OCI-LY1 (cell line): ENCODE data around the gene CLK2.

Experiments
- H2AFZ ChIP-seq: fragments of 200-600 bp; sonication (generic), shearing (Covaris generic); 2 replicates; pipeline ENCODE4 v1.6.0; 2014; ENCODE audit warnings: antibody characterized with exemption, mild to moderate bottlenecking, low read length
- H3F3A ChIP-seq: fragments of 200-600 bp; sonication (generic), shearing (Covaris generic); 2 replicates; pipeline ENCODE4 v1.6.0; 2014; ENCODE audit warnings: mild to moderate bottlenecking, antibody characterized with exemption, low read length, moderate library complexity; ENCODE audit not compliant: insufficient read depth
- H3K27ac ChIP-seq: fragments of 200-600 bp; sonication (generic); 2 replicates; pipeline ENCODE4 v1.5.1; 2014; ENCODE audit warnings: low read length, mixed run types, mild to moderate bottlenecking, low read depth; ENCODE audit not compliant: poor library complexity, severe bottlenecking
- H3K27me3 ChIP-seq: fragments of 200-600 bp; sonication (generic); 2 replicates; pipeline ENCODE4 v1.6.0; 2014; ENCODE audit warnings: antibody characterized with exemption, mild to moderate bottlenecking, low read length, moderate library complexity; ENCODE audit not compliant: insufficient read depth
- H3K36me3 ChIP-seq: fragments of 200-600 bp; sonication (generic); 2 replicates; pipeline ENCODE4 v1.6.1; 2014; ENCODE audit warnings: mild to moderate bottlenecking, antibody characterized with exemption, low read length, moderate library complexity, mixed read lengths; ENCODE audit not compliant: insufficient read depth
- H3K4me1 ChIP-seq: fragments of 200-600 bp; sonication (generic); 2 replicates; pipeline ENCODE4 v1.5.1; 2014; ENCODE audit warnings: mild to moderate bottlenecking, low read length, moderate library complexity; ENCODE audit not compliant: insufficient read depth, severe bottlenecking
- H3K4me2 ChIP-seq: fragments of 200-600 bp; sonication (generic), shearing (Covaris generic); 2 replicates; pipeline ENCODE4 v1.6.1; 2014; ENCODE audit warnings: low read length
- H3K4me3 ChIP-seq: fragments of 200-600 bp; sonication (generic); 2 replicates; pipeline ENCODE4 v1.5.1; 2014; ENCODE audit warnings: low read length, low read depth, mild to moderate bottlenecking, mixed read lengths; ENCODE audit not compliant: poor library complexity, severe bottlenecking
- H3K79me2 ChIP-seq: fragments of 200-600 bp; shearing (Covaris generic); 2 replicates; pipeline ENCODE4 v1.6.1; 2016; ENCODE audit warnings: mixed run types, low read length, mixed read lengths; ENCODE audit not compliant: insufficient read depth
- H3K9ac ChIP-seq: fragments of 200-600 bp; sonication (generic), shearing (Covaris generic); 2 replicates; pipeline ENCODE4 v1.6.1; 2014; ENCODE audit warnings: mild to moderate bottlenecking, low read length, mixed read lengths
- H3K9me2 ChIP-seq: fragments of 200-600 bp; sonication (generic), shearing (Covaris generic); 2 replicates; pipeline ENCODE4 v1.6.1; 2014; ENCODE audit warnings: low read depth, mild to moderate bottlenecking, low read length, mixed read lengths
- H3K9me3 ChIP-seq: fragments of 200-600 bp; shearing (Covaris generic); 2 replicates; pipeline ENCODE4 v1.6.1; 2014; ENCODE audit warnings: low read length, mixed read lengths
- H4K20me1 ChIP-seq: fragments of 200-600 bp; sonication (generic), shearing (Covaris generic); 2 replicates; pipeline ENCODE4 v1.6.0; 2016; ENCODE audit warnings: mild to moderate bottlenecking, low read length; ENCODE audit not compliant: insufficient read depth
- CTCF ChIP-seq: fragments of 200-600 bp; sonication (generic), shearing (Covaris generic); IDR thresholded peaks from 2 replicates; pipeline ENCODE4 v1.5.1; 2017; ENCODE audit warnings: mild to moderate bottlenecking, antibody characterized with exemption, low read length, moderate library complexity, mixed read lengths
- EZH2 ChIP-seq: fragments of 200-600 bp; sonication (generic), shearing (Covaris generic); IDR thresholded peaks from 2 replicates; pipeline ENCODE4 v1.8.0; 2017; ENCODE audit warnings: borderline replicate concordance, mixed run types, mild to moderate bottlenecking, antibody characterized with exemption, low read length, moderate library complexity, mixed read lengths

CLK2 gene

DNA sequence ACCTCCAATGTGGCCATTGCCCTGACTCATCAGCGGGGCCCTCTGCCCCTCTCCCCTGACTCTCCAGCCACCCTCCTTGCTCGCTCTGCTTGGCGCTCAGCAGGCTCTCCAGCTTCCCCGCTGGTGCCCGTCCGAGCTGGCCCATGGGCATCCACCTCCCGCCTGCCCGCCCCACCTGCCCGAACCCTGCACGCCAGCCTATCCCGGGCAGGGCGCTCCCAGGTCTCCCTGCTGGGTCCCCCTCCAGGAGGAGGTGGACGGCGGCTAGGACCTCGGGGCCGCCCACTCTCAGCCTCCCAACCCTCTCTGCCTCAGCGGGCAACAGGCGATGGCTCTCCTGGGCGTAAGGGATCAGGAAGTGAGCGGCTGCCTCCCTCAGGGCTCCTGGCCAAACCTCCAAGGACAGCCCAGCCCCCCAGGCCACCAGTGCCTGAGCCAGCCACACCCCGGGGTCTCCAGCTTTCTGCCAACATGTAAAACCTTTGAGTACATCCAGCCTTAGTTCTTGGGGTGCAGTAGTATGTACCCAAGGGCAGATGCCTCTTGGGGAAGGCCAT is 14.8 kb upstream of the CLK2 start:
- no peaks in the 10 kb centered on the region for H3K27me3 ChIP-seq
- no peak overlapping the region for H3K9ac ChIP-seq
- H2AFZ ChIP-seq: no peak overlapping the region
- TF ChIP-seq EZH2 (no peak), CTCF (no peak)
- H3K4me3 ChIP-seq: no peak overlapping the region
- H3K9me2 ChIP-seq: no peaks in the 10 kb centered on the region
- H3K9me3 ChIP-seq: no peaks in the 10 kb centered on the region
- no peak overlapping the region for H3K27ac ChIP-seq
- no peaks in the 10 kb centered on the region for H3K36me3 ChIP-seq
- H3F3A ChIP-seq: no peaks in the 10 kb centered on the region; the same call in 1 of the 2 replicates
- no peak overlapping the region for H3K4me2 ChIP-seq
- H4K20me1 ChIP-seq: no peaks in the 10 kb centered on the region
- no peaks in the 10 kb centered on the region for H3K79me2 ChIP-seq
- H3K4me1 ChIP-seq: no peaks in the 10 kb centered on the region

- Histone ChIP-seq H4K20me1 (no peaks in the 10 kb centered on the region), H3K4me1 (no peaks in the 10 kb centered on the region), H3K36me3 (peaks cover 3% of the 10 kb centered on the region; the same call in 1 of the 2 replicates), H3K27ac (no peak overlapping the region), H3K4me2 (no peak overlapping the region), H2AFZ (no peak overlapping the region), H3K9me2 (no peaks in the 10 kb centered on the region), H3F3A (no peaks in the 10 kb centered on the region; the same call in 1 of the 2 replicates), H3K27me3 (no peaks in the 10 kb centered on the region), H3K4me3 (no peak overlapping the region), H3K9me3 (no peaks in the 10 kb centered on the region), H3K79me2 (no peaks in the 10 kb centered on the region), H3K9ac (no peak overlapping the region)
- no peak for TF ChIP-seq EZH2
- no peak for TF ChIP-seq CTCF
Observed at GRCh38 chr1:155286544-155286943, 13.2 kb upstream of the CLK2 start.

- Histone ChIP-seq H3K36me3 (peaks cover 3% of the 10 kb centered on the region; the same call in 1 of the 2 replicates), H3K79me2 (no peaks in the 10 kb centered on the region), H3K9me3 (no peaks in the 10 kb centered on the region), H3K4me1 (no peaks in the 10 kb centered on the region), H3K27ac (no peak overlapping the region), H2AFZ (no peak overlapping the region), H4K20me1 (no peaks in the 10 kb centered on the region), H3K27me3 (no peaks in the 10 kb centered on the region), H3K4me3 (no peak overlapping the region), H3K9me2 (no peaks in the 10 kb centered on the region), H3F3A (no peaks in the 10 kb centered on the region; the same call in 1 of the 2 replicates), H3K4me2 (no peak overlapping the region), H3K9ac (no peak overlapping the region)
- no peak for TF ChIP-seq EZH2
- no peak for TF ChIP-seq CTCF
Observed at GRCh38 chr1:155285631-155286044, 12.3 kb upstream of the CLK2 start.
